Activated naive CD4-positive, alpha-beta T cell treated with anti-CD3 and anti-CD28 coated beads, Interleukin-2, amount 50 U/mL, for 72 hours (primary cell): ENCODE measurements around the gene STX4. TPM values are rescaled to one million over a fixed set of nuclear protein-coding genes. Genes with fewer than 3 reads are reported as not detected.

Source experiments
- ATAC-seq, 2 donors: fragments of 150-1000 bp; cut with Tn5 transposase; 2 replicates each; pipeline ENCODE4 v1.10.0; 2021; ENCODE audit warnings: mild to moderate bottlenecking in 2 of 2, moderate library complexity in 2 of 2
- DNase-seq, 2 donors: peaks; one replicate each; pipeline ENCODE4 v3.0.0; 2021 to 2022; ENCODE audit warnings: low spot score in 2 of 2
- H3K27ac Mint-ChIP-seq, 2 donors: one replicate each; pipeline ENCODE4 v1.8.0; 2022; ENCODE audit warnings: mild to moderate bottlenecking in 2 of 2, mixed read lengths in 2 of 2
- H3K36me3 Mint-ChIP-seq, 2 donors: one replicate each; pipeline ENCODE4 v1.8.0; 2022; ENCODE audit warnings: mixed read lengths in 2 of 2
- H3K9me3 Mint-ChIP-seq, 2 donors: one replicate each; pipeline ENCODE4 v1.8.0; 2022; ENCODE audit warnings: mixed read lengths in 2 of 2
- total RNA-seq, 2 donors: library from RNA; stranded (reverse); gene quantifications; one replicate each; pipeline ENCODE4 v1.2.3, GENCODE V29; 2022

STX4 gene
- total RNA-seq, 2 donors from 2014 or later = 63.4 to 66.1 TPM

DNA sequence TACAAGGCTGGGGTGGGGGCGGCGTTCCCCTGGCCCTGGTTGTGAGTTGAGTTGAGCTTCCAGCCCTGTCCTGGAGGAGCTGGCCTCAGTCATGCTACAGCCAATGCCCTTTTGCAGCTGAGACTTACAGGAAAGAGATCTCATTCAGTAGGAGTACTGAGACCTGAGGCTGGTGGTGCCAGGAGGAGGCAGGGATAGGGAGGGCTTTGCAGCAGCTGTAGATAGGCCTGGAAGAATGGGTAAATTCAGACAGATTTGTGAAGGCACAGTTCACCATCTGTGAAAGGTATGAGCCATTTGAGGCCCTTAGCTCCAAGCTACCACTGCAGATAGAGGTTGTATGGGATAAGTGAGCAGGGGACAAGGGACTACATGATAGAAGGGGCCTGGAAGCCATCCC is 5.6 kb downstream of the STX4 start:
- Mint-ChIP-seq H3K27ac (peak overlapping the region; percentile 12 to 79), H3K36me3 (no peaks in the 10 kb centered on the region), H3K9me3 (no peaks in the 10 kb centered on the region)
- DNase-seq (no peak), ATAC-seq (no peak)

DNA sequence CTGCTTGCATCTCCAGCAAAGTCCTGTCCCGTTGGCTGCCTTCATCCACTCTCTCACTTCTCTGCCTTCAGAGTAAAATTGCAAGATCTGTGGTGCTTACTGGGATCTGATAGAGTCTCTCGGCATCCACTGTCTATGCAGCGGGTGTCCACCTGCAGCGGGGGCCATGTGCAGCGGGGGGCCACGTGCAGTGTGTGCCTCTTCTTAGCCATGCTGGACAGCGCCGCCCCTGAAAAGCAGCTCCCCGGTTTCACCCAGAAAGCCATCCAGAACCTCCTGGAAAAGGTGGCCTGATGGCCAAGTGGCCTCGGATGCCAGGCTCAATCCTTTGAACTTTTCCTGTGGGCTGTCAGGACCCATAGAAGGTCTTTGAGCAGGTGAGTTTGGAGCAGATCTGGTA is 9.5 kb downstream of the STX4 start:
- ATAC-seq = no peak
- Mint-ChIP-seq H3K27ac (no peak overlapping the region), H3K9me3 (no peaks in the 10 kb centered on the region), H3K36me3 (no peaks in the 10 kb centered on the region)
- no peak for DNase-seq

- H3K9me3 Mint-ChIP-seq = no peaks in the 10 kb centered on the region
- ATAC-seq (no peak), DNase-seq (no peak)
- no peak overlapping the region for H3K27ac Mint-ChIP-seq
- no peaks in the 10 kb centered on the region for H3K36me3 Mint-ChIP-seq
These were observed 10.0 kb downstream of the STX4 start for GRCh38 chr16:31043352-31043751.

DNA sequence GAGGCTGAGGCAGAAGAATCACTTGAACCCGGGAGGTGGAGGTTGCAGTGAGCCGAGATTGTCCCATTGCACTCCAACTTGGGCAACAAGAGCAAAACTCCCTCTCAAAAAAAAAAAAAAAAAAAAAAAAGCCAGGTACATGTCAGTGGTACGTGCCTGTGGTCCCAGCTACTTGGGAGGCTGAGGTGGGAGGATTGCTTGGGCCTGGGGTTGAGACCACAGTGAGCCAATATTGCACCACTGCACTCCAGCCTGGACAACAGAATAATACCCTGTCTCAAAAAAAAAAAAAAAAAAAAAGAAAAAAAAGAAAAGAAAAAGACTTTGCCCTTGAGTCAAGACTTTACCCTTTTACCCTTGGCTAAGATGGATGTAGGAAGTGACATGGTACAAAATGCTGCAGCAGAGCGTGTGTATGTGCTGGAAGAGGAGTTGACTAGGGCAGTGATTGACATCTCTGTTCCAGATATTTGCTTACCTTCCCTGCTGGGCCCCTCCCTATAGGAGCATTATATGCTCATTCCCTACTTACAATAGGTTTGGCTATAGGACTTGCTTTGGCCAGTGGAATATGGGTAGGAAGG is 10.6 kb downstream of the STX4 start:
- DNase-seq = no peak
- ATAC-seq = no peak
- peak overlapping the region in 1 of 2 donors; percentile 9 for H3K27ac Mint-ChIP-seq
- no peaks in the 10 kb centered on the region for H3K36me3 Mint-ChIP-seq
- H3K9me3 Mint-ChIP-seq = no peaks in the 10 kb centered on the region

DNA sequence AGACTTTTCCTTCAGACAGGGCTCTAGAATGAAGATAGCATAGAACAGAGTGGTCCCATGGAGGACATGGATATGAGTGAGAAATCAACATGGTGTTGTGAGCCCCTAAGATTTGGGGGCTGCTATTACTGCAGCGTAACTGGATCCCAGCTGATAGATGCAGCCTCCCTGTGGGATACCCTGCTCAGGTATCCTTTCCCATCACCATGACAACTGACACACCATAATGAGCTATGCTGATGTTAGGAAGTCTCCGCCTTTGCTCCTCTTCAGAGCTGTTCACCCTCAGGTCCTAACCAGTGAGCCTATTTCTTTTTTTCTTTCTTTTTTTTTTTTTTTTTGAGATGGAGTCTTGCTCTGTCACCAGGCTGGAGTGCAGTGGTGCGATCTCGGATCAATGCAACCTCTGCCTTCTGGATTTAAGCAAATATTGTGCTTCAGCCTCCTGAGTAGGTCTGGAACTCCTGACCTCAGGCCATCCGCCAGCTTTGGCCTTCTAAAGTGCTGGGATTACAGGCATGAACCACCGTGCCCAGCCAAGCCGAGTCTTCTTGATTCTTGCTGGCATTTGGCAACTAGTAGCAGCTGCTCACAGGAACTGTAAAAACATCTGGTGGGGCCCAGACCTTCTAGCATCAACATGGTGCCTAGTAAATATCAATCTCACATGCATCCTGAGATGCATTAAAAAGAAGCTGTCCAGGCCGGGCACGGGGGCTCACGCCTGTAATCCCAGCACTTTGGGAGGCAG is 17.1 kb downstream of the STX4 start:
- no peak for DNase-seq
- Mint-ChIP-seq H3K27ac (peak overlapping the region in 1 of 2 donors; percentile 68), H3K36me3 (no peaks in the 10 kb centered on the region), H3K9me3 (no peaks in the 10 kb centered on the region)
- ATAC-seq = no peak

- Mint-ChIP-seq H3K36me3 (no peaks in the 10 kb centered on the region), H3K9me3 (no peaks in the 10 kb centered on the region), H3K27ac (peak overlapping the region; percentile 5 to 12)
- peak; percentile 78 to 99 for ATAC-seq
- DNase-seq = no peak
These were observed 18.8 kb downstream of the STX4 start for GRCh38 chr16:31052114-31052513.

DNA sequence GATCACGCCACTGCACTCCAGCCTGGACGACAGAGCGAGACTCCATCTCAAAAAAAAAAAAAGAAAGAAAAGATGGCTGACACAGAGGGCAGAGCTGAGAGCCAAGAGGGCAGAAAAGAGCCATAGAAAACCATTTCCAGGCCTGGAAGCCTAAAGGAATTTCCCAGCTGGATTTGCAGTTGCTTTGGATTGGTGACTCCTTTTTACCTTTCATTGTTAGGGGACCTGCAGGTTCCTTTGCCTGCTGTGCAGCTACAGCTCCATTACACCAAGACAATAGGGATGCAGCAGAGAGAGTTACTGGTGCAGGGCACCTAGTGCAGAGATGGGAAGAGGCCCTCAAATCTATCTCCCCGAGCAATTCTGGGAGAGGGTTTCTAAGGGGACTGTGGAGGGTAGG is 22.3 kb downstream of the STX4 start:
- Mint-ChIP-seq H3K9me3 (no peaks in the 10 kb centered on the region), H3K27ac (no peak overlapping the region)
- DNase-seq = no peak

GRCh38 chr16:31061126-31061812 is 27.9 kb downstream of the STX4 start:
- ATAC-seq (no peak), DNase-seq (no peak)
- H3K36me3 Mint-ChIP-seq = peaks cover 20% of the 10 kb centered on the region in 2 donors
- H3K27ac Mint-ChIP-seq = no peak overlapping the region
- H3K9me3 Mint-ChIP-seq = no peaks in the 10 kb centered on the region

More for the DNA sequence above, 22.3 kb downstream of the STX4 start:
- no peaks in the 10 kb centered on the region for H3K36me3 Mint-ChIP-seq
- ATAC-seq = no peak

GRCh38 chr16:31061813-31062440 is 28.6 kb downstream of the STX4 start:
- no peak overlapping the region for H3K27ac Mint-ChIP-seq
- H3K36me3 Mint-ChIP-seq = peaks cover 20 to 21% of the 10 kb centered on the region in 2 donors
- H3K9me3 Mint-ChIP-seq = no peaks in the 10 kb centered on the region
- DNase-seq (no peak), ATAC-seq (no peak)

GRCh38 chr16:31063495-31063842 is 30.1 kb downstream of the STX4 start:
- Mint-ChIP-seq H3K36me3 (peaks cover 20 to 21% of the 10 kb centered on the region in 2 donors), H3K27ac (peak overlapping the region in 1 of 2 donors; percentile 44), H3K9me3 (no peaks in the 10 kb centered on the region)
- DNase-seq = no peak
- ATAC-seq = no peak

- ATAC-seq (peak; percentile 27 to 66), DNase-seq (no peak)
- Mint-ChIP-seq H3K27ac (peak overlapping the region; percentile 64 to 90), H3K36me3 (peaks cover 20 to 21% of the 10 kb centered on the region in 2 donors), H3K9me3 (no peaks in the 10 kb centered on the region)
These were observed 30.7 kb downstream of the STX4 start for GRCh38 chr16:31063843-31064611.

DNA sequence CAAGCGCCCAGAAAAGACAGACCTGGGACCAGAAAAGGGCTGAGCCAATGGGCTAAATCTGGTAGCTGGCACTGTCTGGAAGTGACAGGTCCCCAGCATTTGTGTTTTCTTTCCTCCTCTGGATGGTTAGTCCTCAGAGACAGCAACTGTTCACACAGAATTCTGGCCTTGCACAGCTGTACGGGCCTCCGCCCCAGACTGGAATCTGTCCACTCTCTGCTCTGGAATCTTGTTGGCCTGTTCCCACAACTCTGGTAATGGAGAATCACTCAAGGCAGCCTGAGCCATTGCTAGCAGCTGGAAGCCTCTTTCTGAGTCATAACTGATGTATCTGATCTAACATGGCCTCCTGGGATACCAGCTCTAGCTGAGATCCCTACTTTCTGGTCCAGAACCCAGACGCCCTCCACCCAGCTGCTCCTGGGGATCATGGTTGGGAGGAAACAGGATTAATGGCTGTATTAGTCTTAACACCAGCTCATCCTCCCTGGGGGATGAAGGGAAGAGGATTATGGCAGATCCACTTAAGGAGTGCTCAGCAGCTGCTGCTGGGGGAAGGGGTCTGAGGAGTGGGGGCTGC is 31.6 kb downstream of the STX4 start:
- H3K27ac Mint-ChIP-seq = peak overlapping the region; percentile 64 to 90
- DNase-seq (no peak), ATAC-seq (peak; percentile 37 to 46)
- H3K36me3 Mint-ChIP-seq = peaks cover 20 to 21% of the 10 kb centered on the region in 2 donors
- no peaks in the 10 kb centered on the region for H3K9me3 Mint-ChIP-seq

GRCh38 chr16:31067342-31067741 is 34.0 kb downstream of the STX4 start:
- ATAC-seq = no peak
- DNase-seq = no peak
- no peaks in the 10 kb centered on the region for H3K9me3 Mint-ChIP-seq
- H3K27ac Mint-ChIP-seq = no peak overlapping the region
- peaks cover 19 to 27% of the 10 kb centered on the region in 2 donors for H3K36me3 Mint-ChIP-seq

DNA sequence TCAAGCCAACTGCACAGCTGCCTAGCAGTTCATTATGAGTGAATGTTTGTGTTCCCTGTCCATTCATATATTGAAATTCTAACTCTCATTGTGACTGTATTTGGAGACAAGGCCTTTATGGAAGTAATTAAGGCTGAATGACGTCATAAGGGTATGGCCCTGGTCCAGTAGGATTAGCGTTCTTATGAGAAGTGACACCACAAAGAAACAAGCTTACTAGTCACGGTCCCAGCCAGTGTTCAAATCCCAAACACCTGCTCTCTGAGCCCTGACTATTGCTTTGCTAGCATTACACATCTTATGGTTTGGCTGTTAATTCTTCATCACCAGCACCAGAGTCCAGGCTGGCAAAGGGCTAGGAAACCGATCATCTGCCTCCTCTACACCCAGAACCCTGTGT is 38.5 kb downstream of the STX4 start:
- no peak for DNase-seq
- no peaks in the 10 kb centered on the region for H3K9me3 Mint-ChIP-seq
- peak overlapping the region; percentile 99 for H3K27ac Mint-ChIP-seq
- H3K36me3 Mint-ChIP-seq = peaks cover 22 to 25% of the 10 kb centered on the region in 2 donors
- ATAC-seq = no peak

DNA sequence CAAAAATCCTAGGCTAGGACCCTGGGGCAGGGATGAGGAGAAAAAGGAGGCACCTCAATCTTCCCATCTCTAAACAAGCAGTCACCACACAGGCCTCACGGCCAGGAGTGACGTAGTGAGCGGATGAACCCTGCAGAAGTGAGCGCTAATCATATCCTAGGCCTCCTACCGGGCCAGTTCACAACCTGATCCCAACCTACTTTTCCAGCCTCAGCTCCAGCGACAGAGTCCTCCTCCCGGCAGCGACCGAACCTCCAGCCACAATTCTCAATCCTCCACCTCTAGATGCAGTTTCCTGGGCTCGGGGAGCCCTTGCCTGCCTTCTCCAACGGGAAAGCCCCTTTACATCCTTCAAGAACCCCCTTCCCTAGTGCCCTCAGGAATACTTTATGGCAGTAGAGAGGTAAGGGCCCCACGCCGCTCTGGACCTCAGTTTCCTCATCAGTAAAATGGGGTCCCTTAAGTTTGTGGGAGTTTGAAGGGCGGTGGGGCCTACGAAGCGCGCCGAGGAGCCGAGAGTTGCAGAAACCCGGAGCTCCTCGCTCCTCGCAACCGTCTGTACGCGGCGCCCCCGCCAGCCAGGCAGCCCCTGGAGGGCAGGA is 39.3 kb downstream of the STX4 start:
- H3K27ac Mint-ChIP-seq = peak overlapping the region; percentile 99
- ATAC-seq (no peak), DNase-seq (peak in 1 of 2 donors; percentile 35)
- peaks cover 22 to 27% of the 10 kb centered on the region in 2 donors for H3K36me3 Mint-ChIP-seq
- H3K9me3 Mint-ChIP-seq = no peaks in the 10 kb centered on the region
